DND-41 (cell line): ENCODE measurements around the gene LRRC74B.

Experiments
- ATAC-seq: fragments of 200-7000 bp; cut with Tn5 transposase; 3 replicates; pipeline ENCODE4 v1.9.1; 2021; ENCODE audit warnings: low read depth; ENCODE audit not compliant: insufficient read depth
- DNase-seq: peaks from one replicate; pipeline ENCODE4 v3.0.0-alpha.2; 2020
- H2AFZ ChIP-seq: 2 replicates; pipeline ENCODE4 v1.6.0; 2012; ENCODE audit warnings: low read depth, low read length
- H3K27ac ChIP-seq: 2 replicates; pipeline ENCODE4 v1.5.1; 2012; ENCODE audit warnings: low read length, inconsistent platforms
- H3K27me3 ChIP-seq: fragments of 200-600 bp; sonication (generic); 2 replicates; pipeline ENCODE4 v1.6.0; 2012; ENCODE audit warnings: low read length, mild to moderate bottlenecking, inconsistent platforms; ENCODE audit not compliant: insufficient read depth, poor library complexity
- H3K36me3 ChIP-seq: 2 replicates; pipeline ENCODE4 v1.5.1; 2012; ENCODE audit warnings: low read length, inconsistent platforms; ENCODE audit not compliant: insufficient read depth
- H3K4me1 ChIP-seq: 2 replicates; pipeline ENCODE4 v1.5.1; 2012; ENCODE audit warnings: mild to moderate bottlenecking, low read length; ENCODE audit not compliant: insufficient read depth
- H3K4me2 ChIP-seq: 2 replicates; pipeline ENCODE4 v1.6.0; 2012; ENCODE audit warnings: mild to moderate bottlenecking, moderate library complexity, low read length, inconsistent platforms; ENCODE audit not compliant: insufficient read depth
- H3K4me3 ChIP-seq, 2 experiments: fragments of 200-600 bp in 1 of 2; shearing (Covaris generic) in 1 of 2; 2 replicates each; pipeline ENCODE4 v1.5.1; 2012 to 2016; ENCODE audit warnings: inconsistent platforms in 2 of 2, low read length in 2 of 2, mild to moderate bottlenecking in 2 of 2, low read depth in 1 of 2, moderate library complexity in 1 of 2
- H3K79me2 ChIP-seq: 2 replicates; pipeline ENCODE4 v1.6.0; 2012; ENCODE audit warnings: low read length, inconsistent platforms; ENCODE audit not compliant: insufficient read depth
- H3K9ac ChIP-seq: 2 replicates; pipeline ENCODE4 v1.6.0; 2012; ENCODE audit warnings: low read depth, mild to moderate bottlenecking, inconsistent platforms, low read length, moderate library complexity
- H3K9me3 ChIP-seq: 2 replicates; pipeline ENCODE4 v1.5.1; 2012; ENCODE audit warnings: low read length, moderate library complexity, mild to moderate bottlenecking, inconsistent platforms; ENCODE audit not compliant: insufficient read depth, severe bottlenecking
- H4K20me1 ChIP-seq: 2 replicates; pipeline ENCODE4 v1.6.0; 2012; ENCODE audit warnings: low read length; ENCODE audit not compliant: insufficient read depth
- EZH2 ChIP-seq: IDR thresholded peaks from 3 replicates; pipeline ENCODE4 v1.6.1; 2012; ENCODE audit warnings: borderline replicate concordance, low read depth, mild to moderate bottlenecking, moderate library complexity, low read length, inconsistent platforms; ENCODE audit not compliant: severe bottlenecking
- TF ChIP-seq, protein P1 (sequence below): IDR thresholded peaks from 2 replicates; pipeline ENCODE4 v1.5.1; 2012; ENCODE audit warnings: borderline replicate concordance, low read length, moderate library complexity, mild to moderate bottlenecking; ENCODE audit not compliant: poor library complexity, severe bottlenecking; ENCODE audit errors: extremely low read depth

Gene LRRC74B

DNA sequence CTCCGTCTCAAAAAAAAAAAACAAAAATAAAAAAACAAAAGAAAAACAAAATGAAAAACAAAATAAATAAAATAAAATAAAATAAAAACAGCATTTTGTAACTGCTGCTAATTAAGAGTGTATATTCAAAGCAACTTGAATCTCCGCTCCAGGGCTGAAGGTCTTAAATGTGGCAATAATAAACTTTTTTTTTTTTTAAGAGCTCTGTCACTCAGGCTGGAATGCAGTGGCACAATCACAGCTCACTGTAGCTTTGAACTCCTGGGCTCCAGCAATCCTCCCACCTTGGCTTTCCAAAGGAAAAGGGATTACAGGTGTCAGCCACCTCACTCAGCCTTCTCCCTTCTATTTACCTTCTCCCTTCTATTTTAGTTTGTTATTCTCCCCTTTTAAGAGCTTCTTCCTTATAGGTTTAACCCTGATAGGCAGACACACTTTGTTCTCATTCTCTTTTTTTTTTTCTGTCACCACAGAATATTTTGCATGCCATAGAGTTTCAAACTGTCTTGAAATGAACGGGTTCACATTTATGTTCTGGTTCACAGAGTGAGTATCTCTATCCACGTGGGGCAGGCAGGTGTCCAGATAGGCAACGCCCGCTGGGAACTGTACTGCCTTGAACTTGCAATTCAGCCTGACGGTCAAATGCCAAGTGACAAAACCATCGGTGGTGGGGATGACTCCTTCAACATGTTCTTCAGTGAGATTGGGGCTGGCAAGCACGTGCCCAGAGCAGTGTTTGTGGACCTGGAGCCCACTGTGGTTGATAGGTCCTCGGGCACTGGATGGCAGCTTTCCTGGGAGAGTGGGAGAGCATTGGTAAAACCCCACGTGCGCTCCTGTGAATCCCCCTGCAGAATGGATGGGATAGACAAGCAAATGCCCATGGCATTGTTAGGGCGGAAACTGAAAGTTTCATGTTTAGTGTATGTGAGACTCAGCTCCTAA lies 19.4 kb downstream of the LRRC74B start:
- Histone ChIP-seq H4K20me1 (no peaks in the 10 kb centered on the region; the same call in 1 of the 2 replicates), H3K79me2 (no peaks in the 10 kb centered on the region), H2AFZ (no peak overlapping the region), H3K36me3 (no peaks in the 10 kb centered on the region), H3K27me3 (peaks cover 6% of the 10 kb centered on the region), H3K9me3 (no peaks in the 10 kb centered on the region), H3K27ac (no peak overlapping the region), H3K4me3 (no peak overlapping the region), H3K4me1 (no peaks in the 10 kb centered on the region), H3K9ac (no peak overlapping the region), H3K4me2 (no peak overlapping the region)
- TF ChIP-seq EZH2: no peak
- TF ChIP-seq, protein P1, sequence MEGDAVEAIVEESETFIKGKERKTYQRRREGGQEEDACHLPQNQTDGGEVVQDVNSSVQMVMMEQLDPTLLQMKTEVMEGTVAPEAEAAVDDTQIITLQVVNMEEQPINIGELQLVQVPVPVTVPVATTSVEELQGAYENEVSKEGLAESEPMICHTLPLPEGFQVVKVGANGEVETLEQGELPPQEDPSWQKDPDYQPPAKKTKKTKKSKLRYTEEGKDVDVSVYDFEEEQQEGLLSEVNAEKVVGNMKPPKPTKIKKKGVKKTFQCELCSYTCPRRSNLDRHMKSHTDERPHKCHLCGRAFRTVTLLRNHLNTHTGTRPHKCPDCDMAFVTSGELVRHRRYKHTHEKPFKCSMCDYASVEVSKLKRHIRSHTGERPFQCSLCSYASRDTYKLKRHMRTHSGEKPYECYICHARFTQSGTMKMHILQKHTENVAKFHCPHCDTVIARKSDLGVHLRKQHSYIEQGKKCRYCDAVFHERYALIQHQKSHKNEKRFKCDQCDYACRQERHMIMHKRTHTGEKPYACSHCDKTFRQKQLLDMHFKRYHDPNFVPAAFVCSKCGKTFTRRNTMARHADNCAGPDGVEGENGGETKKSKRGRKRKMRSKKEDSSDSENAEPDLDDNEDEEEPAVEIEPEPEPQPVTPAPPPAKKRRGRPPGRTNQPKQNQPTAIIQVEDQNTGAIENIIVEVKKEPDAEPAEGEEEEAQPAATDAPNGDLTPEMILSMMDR: no peak
- DNase-seq: no peak
- no peak for ATAC-seq

DNA sequence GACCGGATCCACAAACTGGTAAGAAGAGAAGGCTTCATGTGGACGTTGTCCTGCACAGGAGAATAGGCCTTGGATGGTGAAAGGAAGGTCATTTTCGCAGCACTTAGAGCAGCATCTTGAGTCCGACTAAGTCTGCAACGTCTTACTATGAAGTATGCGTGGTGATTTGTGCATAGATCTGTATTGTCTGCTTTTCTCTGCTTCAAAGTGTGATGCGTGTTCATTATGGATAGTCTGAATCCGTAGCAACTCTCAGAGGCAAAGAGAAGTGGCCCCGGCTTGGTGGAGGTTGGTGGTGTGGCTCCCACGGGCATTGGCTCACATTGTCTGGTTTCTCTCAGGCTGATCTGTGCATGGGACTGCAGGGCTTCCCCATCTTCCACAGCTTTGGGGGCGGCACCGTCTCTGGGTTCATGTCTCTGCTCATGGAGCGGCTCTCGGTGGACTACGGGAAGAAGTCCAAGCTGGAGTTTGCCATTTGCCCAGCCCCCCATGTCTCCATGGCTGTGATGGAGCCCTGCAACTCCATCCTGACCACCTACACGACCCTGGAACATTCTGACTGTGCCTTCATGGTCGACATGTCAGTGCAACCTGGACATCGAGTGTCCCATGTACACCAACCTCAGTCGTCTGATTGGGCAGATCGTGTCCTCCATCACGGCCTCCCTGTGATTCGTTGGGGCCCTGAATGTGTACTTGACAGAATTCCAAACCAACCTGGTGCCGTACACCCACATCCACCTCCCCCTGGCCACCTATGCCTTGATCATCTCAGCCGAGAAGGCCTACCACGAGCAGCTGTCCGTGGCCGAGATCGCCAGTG lies 21.5 kb downstream of the LRRC74B start:
- no peak for TF ChIP-seq EZH2
- TF ChIP-seq, protein P1: no peak
- no peak overlapping the region for H3K4me2 ChIP-seq
- no peaks in the 10 kb centered on the region for H3K4me1 ChIP-seq
- H2AFZ ChIP-seq: no peak overlapping the region
- H3K27ac ChIP-seq: no peak overlapping the region
- H3K36me3 ChIP-seq: no peaks in the 10 kb centered on the region
- peaks cover 6% of the 10 kb centered on the region for H3K27me3 ChIP-seq
- DNase-seq (no peak), ATAC-seq (no peak)
- no peaks in the 10 kb centered on the region for H3K79me2 ChIP-seq
- no peak overlapping the region for H3K4me3 ChIP-seq
- no peak overlapping the region for H3K9ac ChIP-seq
- no peaks in the 10 kb centered on the region for H3K9me3 ChIP-seq
- no peaks in the 10 kb centered on the region; the same call in 1 of the 2 replicates for H4K20me1 ChIP-seq

DNA sequence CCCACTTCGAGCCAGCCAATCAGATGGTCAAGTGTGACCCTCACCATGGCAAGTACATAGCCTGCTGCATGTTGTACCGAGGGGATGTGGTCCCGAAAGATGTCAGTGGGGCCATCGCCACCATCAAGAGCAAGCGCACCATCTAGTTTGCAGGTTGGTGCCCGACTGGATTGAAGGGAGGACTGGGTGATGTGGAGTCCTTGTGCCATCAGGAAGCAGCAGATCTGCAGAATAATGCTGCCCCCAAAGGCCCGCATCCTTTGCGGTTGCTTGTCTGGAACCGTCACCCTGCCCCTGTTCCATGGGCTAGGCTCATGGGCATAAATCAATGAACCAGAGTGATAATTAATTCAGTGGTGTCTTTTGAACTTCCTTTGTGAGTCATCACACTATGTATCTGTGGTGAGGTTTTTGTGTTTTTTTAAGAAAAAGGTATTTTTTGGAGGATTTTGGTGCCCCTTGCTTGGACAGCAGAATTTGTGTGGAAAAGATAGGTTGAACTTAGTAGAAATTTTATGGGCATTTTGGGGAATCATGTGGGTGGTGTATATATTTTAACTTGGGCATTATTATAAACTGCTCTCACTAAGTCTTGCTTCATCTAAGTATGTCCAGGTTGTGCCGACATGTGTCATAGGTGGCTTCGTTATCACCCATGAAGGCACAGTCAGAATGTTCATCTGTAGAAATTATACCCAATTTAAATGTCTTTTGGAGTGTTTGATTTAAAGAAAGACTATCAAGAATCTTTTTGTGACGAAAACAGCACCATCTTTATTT lies 22.3 kb downstream of the LRRC74B start:
- Histone ChIP-seq H3K79me2 (no peaks in the 10 kb centered on the region), H2AFZ (no peak overlapping the region), H4K20me1 (no peaks in the 10 kb centered on the region; the same call in 1 of the 2 replicates), H3K9ac (no peak overlapping the region), H3K36me3 (no peaks in the 10 kb centered on the region), H3K27me3 (peaks cover 6% of the 10 kb centered on the region), H3K27ac (no peak overlapping the region), H3K4me2 (no peak overlapping the region), H3K4me1 (no peaks in the 10 kb centered on the region), H3K4me3 (no peak overlapping the region), H3K9me3 (no peaks in the 10 kb centered on the region)
- TF ChIP-seq, protein P1: no peak
- TF ChIP-seq EZH2: no peak
- DNase-seq (no peak), ATAC-seq (no peak)
